Measurements from ENCODE around the gene RNU4-1.

The RNU4-1 gene

GRCh38 chr12:120332523-120332922 is 39.5 kb upstream of the RNU4-1 start:
- DNase-seq (ENCODE audit: low read depth, low spot score): no peak
- ChIA-PET CTCF (interaction anchor here (1.3 kb wide), 1 partner anchor 134 kb away, joined by 3 read pairs; no protein-coding TSS in a partner anchor), POLR2A (no interaction called here)

DNA sequence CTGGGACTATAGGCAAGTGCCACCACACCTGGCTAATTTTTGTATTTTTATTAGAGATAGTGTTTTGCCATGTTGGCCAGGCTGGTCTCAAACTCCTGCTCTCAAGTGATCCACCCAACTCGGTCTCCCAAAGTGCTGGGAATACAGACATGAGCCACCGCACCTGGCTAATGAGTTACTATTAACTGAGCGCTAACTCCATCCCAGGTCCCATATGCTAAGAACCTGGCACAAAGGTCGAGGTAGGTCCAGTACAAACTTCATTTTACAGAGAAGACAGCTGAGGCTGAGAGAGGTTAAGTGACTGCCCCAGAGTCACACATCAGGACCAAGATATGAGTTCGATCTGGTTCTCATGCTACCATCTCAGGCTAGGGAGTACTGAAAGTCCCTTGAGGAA is 39.0 kb upstream of the RNU4-1 start:
- POLR2A ChIA-PET: no interaction called here
- TF ChIP-seq, protein P1, sequence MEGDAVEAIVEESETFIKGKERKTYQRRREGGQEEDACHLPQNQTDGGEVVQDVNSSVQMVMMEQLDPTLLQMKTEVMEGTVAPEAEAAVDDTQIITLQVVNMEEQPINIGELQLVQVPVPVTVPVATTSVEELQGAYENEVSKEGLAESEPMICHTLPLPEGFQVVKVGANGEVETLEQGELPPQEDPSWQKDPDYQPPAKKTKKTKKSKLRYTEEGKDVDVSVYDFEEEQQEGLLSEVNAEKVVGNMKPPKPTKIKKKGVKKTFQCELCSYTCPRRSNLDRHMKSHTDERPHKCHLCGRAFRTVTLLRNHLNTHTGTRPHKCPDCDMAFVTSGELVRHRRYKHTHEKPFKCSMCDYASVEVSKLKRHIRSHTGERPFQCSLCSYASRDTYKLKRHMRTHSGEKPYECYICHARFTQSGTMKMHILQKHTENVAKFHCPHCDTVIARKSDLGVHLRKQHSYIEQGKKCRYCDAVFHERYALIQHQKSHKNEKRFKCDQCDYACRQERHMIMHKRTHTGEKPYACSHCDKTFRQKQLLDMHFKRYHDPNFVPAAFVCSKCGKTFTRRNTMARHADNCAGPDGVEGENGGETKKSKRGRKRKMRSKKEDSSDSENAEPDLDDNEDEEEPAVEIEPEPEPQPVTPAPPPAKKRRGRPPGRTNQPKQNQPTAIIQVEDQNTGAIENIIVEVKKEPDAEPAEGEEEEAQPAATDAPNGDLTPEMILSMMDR (IDR thresholded peaks at IDR 0.05; ENCODE audit: insufficient read depth, low read length, missing control alignments): no peak
- CTCF ChIA-PET: interaction anchor here (1.3 kb wide), 1 partner anchor 135 kb away, joined by 3 read pairs; no protein-coding TSS in a partner anchor
- DNase-seq (ENCODE audit: low read depth, low spot score): no peak
- H3K4me3 ChIP-seq (ENCODE audit: low read depth, low read length): no peak overlapping the region

More at GRCh38 chr12:120332523-120332922, 39.5 kb upstream of the RNU4-1 start:
- TF ChIP-seq, protein P1 (IDR thresholded peaks at IDR 0.05; ENCODE audit: insufficient read depth, low read length, missing control alignments): no peak
- H3K4me3 ChIP-seq (ENCODE audit: low read depth, low read length): no peak overlapping the region

DNA sequence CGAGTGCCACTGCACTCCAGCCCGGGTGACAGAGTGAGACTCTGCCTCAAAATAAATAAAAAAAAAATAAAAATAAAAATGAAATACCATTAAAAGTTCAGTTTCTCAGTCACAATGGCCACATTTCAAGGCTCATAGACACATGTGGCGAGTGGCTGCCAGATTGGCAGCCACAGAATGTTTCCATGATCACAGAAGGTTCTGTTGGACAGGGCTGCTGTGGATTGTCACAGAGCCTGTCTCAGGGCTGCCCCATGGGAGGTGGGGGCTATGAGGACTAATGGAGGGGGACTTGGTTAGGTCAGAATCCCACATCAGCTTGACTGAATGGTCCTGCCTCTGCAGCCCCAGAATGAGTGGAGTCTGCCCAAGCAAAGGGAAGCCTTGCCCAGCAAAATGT is 38.4 kb upstream of the RNU4-1 start:
- H3K4me3 ChIP-seq (ENCODE audit: low read depth, low read length): no peak overlapping the region
- POLR2A ChIA-PET: no interaction called here
- CTCF ChIA-PET: interaction anchor here (1.3 kb wide), 1 partner anchor 135 kb away, joined by 3 read pairs; no protein-coding TSS in a partner anchor
- TF ChIP-seq, protein P1 (IDR thresholded peaks at IDR 0.05; ENCODE audit: insufficient read depth, low read length, missing control alignments): no peak
- DNase-seq (ENCODE audit: low read depth, low spot score): no peak

DNA sequence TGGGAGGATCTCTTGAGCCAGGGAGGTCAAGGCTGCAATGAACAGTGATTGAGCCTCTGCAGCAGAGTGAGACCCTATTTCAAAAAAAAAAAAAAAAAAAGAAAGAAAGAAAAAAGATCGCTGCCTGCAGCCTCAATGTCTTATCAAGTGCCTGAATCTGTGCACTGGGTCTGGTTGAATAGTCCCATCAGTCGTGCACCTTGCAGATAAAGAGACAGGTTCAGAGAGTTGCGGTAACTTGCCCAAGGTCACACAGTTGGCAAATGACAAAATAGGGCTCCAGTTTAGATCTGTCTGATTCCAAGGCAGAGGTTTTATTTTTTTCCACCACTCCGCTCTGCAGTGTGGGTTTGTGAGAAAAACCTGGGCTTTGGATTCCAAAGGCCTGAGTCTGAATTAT is 35.2 kb upstream of the RNU4-1 start:
- no peak for DNase-seq (ENCODE audit: low read depth, low spot score)
- TF ChIP-seq, protein P1 (IDR thresholded peaks at IDR 0.05; ENCODE audit: insufficient read depth, low read length, missing control alignments): no peak
- ChIA-PET POLR2A (no interaction called here), CTCF (interaction anchor here (1.2 kb wide), 1 partner anchor 10 kb away, joined by 5 read pairs; no protein-coding TSS in a partner anchor)
- no peak overlapping the region for H3K4me3 ChIP-seq (ENCODE audit: low read depth, low read length)

- TF ChIP-seq, protein P1 (IDR thresholded peaks at IDR 0.05; ENCODE audit: insufficient read depth, low read length, missing control alignments): no peak
- POLR2A ChIA-PET: no interaction called here
- no peak for DNase-seq (ENCODE audit: low read depth, low spot score)
- no peak within 1 kb of the TSS for H3K4me3 ChIP-seq (ENCODE audit: low read depth, low read length)
- CTCF ChIA-PET: interaction anchor here (1.0 to 2.3 kb wide), 7 partner anchors 10 to 644 kb away, joined by 3 to 17 read pairs (median 3); no protein-coding TSS in a partner anchor
These were observed 34.6 kb upstream of the RNU4-1 start, which contains the start of gene PLA2G1B for GRCh38 chr12:120327593-120327992. Gene PLA2G1B, minus strand, starts transcription at chr12:120327779. Its CDS starts 26 bp downstream, at chr12:120327753.

- no peak overlapping the region for H3K4me3 ChIP-seq (ENCODE audit: low read depth, low read length)
- ChIA-PET CTCF (interaction anchor here (0.6 to 2.3 kb wide), 11 partner anchors 11 to 391 kb away, joined by 3 to 11 read pairs (median 3); partner anchors contain the start of gene SIRT4), POLR2A (no interaction called here)
- TF ChIP-seq, protein P1 (IDR thresholded peaks at IDR 0.05; ENCODE audit: insufficient read depth, low read length, missing control alignments): no peak
- DNase-seq (ENCODE audit: low read depth, low spot score): no peak
These were observed 31.9 kb upstream of the RNU4-1 start for GRCh38 chr12:120324841-120325417.

Measured in AG04449 (cell line).